Lung (tissue), 12 donors: ENCODE results near the gene TIAM2. TPM values are rescaled to one million over a fixed set of nuclear protein-coding genes. Genes with fewer than 3 reads are reported as not detected.

Experiments used
- ATAC-seq: fragments of 200-7000 bp; cut with Tn5 transposase; one replicate; pipeline ENCODE4 v1.9.1; 2020; ENCODE audit warnings: moderate number of reproducible peaks; ENCODE audit not compliant: insufficient read depth, low FRiP score
- DNase-seq, 3 donors: peaks; one replicate each; pipeline ENCODE4 v3.0.0-alpha.2; 2013 to 2017
- H3K27ac ChIP-seq, 2 donors: one replicate each; pipeline ENCODE4 v1.5.1; 2013; ENCODE audit warnings: mild to moderate bottlenecking in 2 of 2, moderate library complexity in 2 of 2, control low read depth in 1 of 2, inconsistent platforms in 1 of 2, low read depth in 1 of 2, low read length in 1 of 2
- H3K27me3 ChIP-seq, 3 donors: one replicate each; pipeline ENCODE4 v1.5.1; 2013; ENCODE audit warnings: low read length in 2 of 3; ENCODE audit not compliant: control insufficient read depth in 3 of 3, insufficient read depth in 3 of 3
- H3K36me3 ChIP-seq, 4 donors: one replicate each; pipeline ENCODE4 v1.5.1; 2013; ENCODE audit warnings: low read length in 4 of 4, mild to moderate bottlenecking in 1 of 4, moderate library complexity in 1 of 4; ENCODE audit not compliant: control insufficient read depth in 4 of 4, insufficient read depth in 4 of 4
- H3K4me1 ChIP-seq, 5 donors: one replicate each; pipeline ENCODE4 v1.5.1; 2013; ENCODE audit warnings: low read length in 5 of 5, mild to moderate bottlenecking in 2 of 5, moderate library complexity in 1 of 5; ENCODE audit not compliant: control insufficient read depth in 5 of 5, insufficient read depth in 5 of 5
- H3K4me3 ChIP-seq: one replicate; pipeline ENCODE4 v1.5.1; 2013; ENCODE audit warnings: mild to moderate bottlenecking, control low read depth, moderate library complexity
- H3K9ac ChIP-seq, 2 donors: one replicate each; pipeline ENCODE4 v1.5.1; 2013; ENCODE audit warnings: low read length in 2 of 2, control low read depth in 1 of 2; ENCODE audit not compliant: insufficient read depth in 1 of 2
- H3K9me3 ChIP-seq, 4 donors: one replicate each; pipeline ENCODE4 v1.5.1; 2013; ENCODE audit warnings: low read length in 3 of 4, mild to moderate bottlenecking in 1 of 4, moderate library complexity in 1 of 4; ENCODE audit not compliant: control insufficient read depth in 4 of 4, insufficient read depth in 3 of 4
- CTCF ChIP-seq: IDR thresholded peaks from 2 replicates; pipeline ENCODE4 v1.5.1; 2012; ENCODE audit warnings: mild to moderate bottlenecking; ENCODE audit errors: control extremely low read depth, extremely low read depth
- WGBS, 2 donors: extraction: QIAGEN DNeasy Blood & Tissue Kit; methylation state at CpG; one replicate each; pipeline ENCODE4 v1.1.7; 2013; 5-methylcytosine and 5-hydroxymethylcytosine counted together
- polyA plus RNA-seq, 2 donors: library from polyadenylated mRNA; stranded (reverse); fragments of 200-250 nt; gene quantifications; one replicate each; pipeline ENCODE4 v1.2.1, GENCODE V29; 2013
- total RNA-seq, 2 donors: library from RNA; depleted of rRNA in 1 of 2; stranded (reverse); fragments of >200 nt in 1 of 2; gene quantifications; one replicate each; pipeline ENCODE4 v1.2.1, GENCODE V29; 2014 to 2021
- donor health status: control.
- donor health status: control.
- donor health status: Bipolar disorder and iron deficiency.
- donor health status: healthy.
- donor health status: DM: yes; HTN: yes; CAD: no.

Gene TIAM2
- total and polyA plus RNA-seq, 4 donors: 1.8 to 17.5 (median 4.1) TPM

DNA sequence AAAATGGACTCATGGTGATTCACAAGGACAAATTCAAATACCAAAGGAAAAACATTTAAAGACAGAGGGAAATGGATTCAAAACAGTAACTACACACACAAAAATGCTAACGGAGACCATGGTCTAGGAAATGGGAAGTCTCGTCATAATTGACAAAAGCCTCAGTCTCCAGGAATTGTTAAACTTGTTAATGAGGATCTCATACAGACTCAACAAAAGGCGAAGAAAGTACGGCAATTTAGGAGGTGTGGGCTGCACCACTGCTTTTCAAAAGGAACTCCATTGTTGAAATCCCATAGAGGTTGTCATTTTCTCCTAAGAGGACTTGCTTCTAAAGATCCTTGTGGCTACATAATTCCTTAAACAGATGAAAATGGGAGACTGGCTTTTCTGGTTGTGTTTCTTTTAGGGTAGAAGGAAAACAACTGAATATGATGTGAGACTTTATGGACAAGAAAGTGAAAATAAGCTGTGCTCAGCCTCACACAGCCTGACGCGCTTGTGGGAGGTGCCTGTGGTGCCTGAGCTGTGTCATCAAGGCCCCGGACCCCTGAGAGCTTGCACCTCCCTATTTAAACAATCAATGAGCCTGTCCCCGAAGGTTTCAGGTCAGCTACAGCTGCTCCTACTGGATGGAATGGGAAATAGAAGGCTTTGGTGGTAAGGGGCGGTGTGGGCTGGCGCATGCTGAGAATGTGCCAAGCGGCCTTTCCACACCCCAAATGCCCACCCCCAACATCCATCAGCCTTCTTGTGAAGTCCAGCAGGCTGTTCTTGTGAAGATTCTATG, 266.2 kb downstream of the TIAM2 start:
- Histone ChIP-seq H3K27ac (no peak overlapping the region), H3K9ac (no peak overlapping the region), H3K27me3 (no peaks in the 10 kb centered on the region), H3K4me3 (no peak overlapping the region), H3K36me3 (peaks cover 5 to 19% (median 11%) of the 10 kb centered on the region in 4 donors), H3K9me3 (peaks cover 0 to 2% (median 0%) of the 10 kb centered on the region in 4 donors), H3K4me1 (peaks cover 0 to 12% (median 4%) of the 10 kb centered on the region in 5 donors)
- WGBS, 2 donors: 95% methylated on average over 11 of the region's 11 CpGs
- no peak for TF ChIP-seq CTCF
- DNase-seq (no peak), ATAC-seq (no peak)

GRCh38 chr6:155262655-155263054, 267.5 kb downstream of the TIAM2 start:
- Histone ChIP-seq H3K4me3 (no peak overlapping the region), H3K27me3 (no peaks in the 10 kb centered on the region), H3K4me1 (peaks cover 0 to 9% (median 4%) of the 10 kb centered on the region in 5 donors), H3K36me3 (peaks cover 2 to 12% (median 9%) of the 10 kb centered on the region in 4 donors), H3K9ac (no peak overlapping the region), H3K27ac (no peak overlapping the region), H3K9me3 (peaks cover 0 to 2% (median 0%) of the 10 kb centered on the region in 4 donors)
- DNase-seq: no peak
- no peak for TF ChIP-seq CTCF
- 96 to 97% methylated on average over 4 of the region's 4 CpGs for WGBS, 2 donors
- no peak for ATAC-seq

- Histone ChIP-seq H3K4me3 (no peak within 1 kb of the TSS), H3K9me3 (peaks cover 0 to 2% (median 0%) of the 10 kb centered on the region in 4 donors), H3K4me1 (peaks cover 2 to 9% (median 3%) of the 10 kb centered on the region in 5 donors), H3K27me3 (no peaks in the 10 kb centered on the region), H3K27ac (no peak within 1 kb of the TSS), H3K9ac (no peak within 1 kb of the TSS), H3K36me3 (peaks cover 0 to 10% (median 9%) of the 10 kb centered on the region in 4 donors)
- 89 to 91% methylated on average over 10 of the region's 10 CpGs for WGBS, 2 donors
- TF ChIP-seq CTCF: no peak
- DNase-seq (no peak), ATAC-seq (no peak)
Measured at GRCh38 chr6:155263373-155264063, 268.4 kb downstream of the TIAM2 start, which contains the start of gene CLDN20. Gene CLDN20 (plus strand): TSS chr6:155264013. CDS start chr6:155275720, 11,707 bp downstream.
